ENCODE results near the gene GLIS2. TPM values are rescaled to one million over a fixed set of nuclear protein-coding genes. Genes with fewer than 3 reads are reported as not detected.

The GLIS2 gene
- total RNA-seq, 1 donor from 2014 or later: 6.9 TPM

GRCh38 chr16:4376893-4377572 lies 61.2 kb downstream of the GLIS2 start:
- peak overlapping the region; percentile 28 to 40 for H3K4me3 ChIP-seq
- no peaks in the 10 kb centered on the region for H3K9me3 ChIP-seq
- H3K4me1 ChIP-seq: peaks cover 69% of the 10 kb centered on the region
- H3K27ac ChIP-seq: peak overlapping the region; percentile 91
- intact Hi-C loops (cut with DNase I): no loop called here
- peaks cover 0 to 12% of the 10 kb centered on the region in 2 donors for H3K36me3 ChIP-seq
- TF ChIP-seq CTCF (IDR thresholded peaks at IDR 0.05): no peak
- no peak for TF ChIP-seq POLR2A (IDR thresholded peaks at IDR 0.05)
- no peak for TF ChIP-seq POLR2AphosphoS5 (IDR thresholded peaks at IDR 0.05; ENCODE audit: insufficient read depth in 1 of 2, low read depth in 1 of 2)
- H3K27me3 ChIP-seq: no peaks in the 10 kb centered on the region
- DNase-seq (ENCODE audit: extremely low spot score in 2 of 2): no peak

- TF ChIP-seq CTCF (IDR thresholded peaks at IDR 0.05) (no peak), POLR2A (IDR thresholded peaks at IDR 0.05) (no peak), POLR2AphosphoS5 (IDR thresholded peaks at IDR 0.05; ENCODE audit: insufficient read depth in 1 of 2, low read depth in 1 of 2) (no peak)
- Histone ChIP-seq H3K4me3 (peak overlapping the region; percentile 28 to 40), H3K27ac (peak overlapping the region; percentile 91), H3K9me3 (no peaks in the 10 kb centered on the region), H3K36me3 (peaks cover 0 to 19% of the 10 kb centered on the region in 2 donors), H3K4me1 (peaks cover 67% of the 10 kb centered on the region), H3K27me3 (no peaks in the 10 kb centered on the region)
- no peak for DNase-seq (ENCODE audit: extremely low spot score in 2 of 2)
- intact Hi-C loops (cut with DNase I): no loop called here
Measured at GRCh38 chr16:4377573-4378154, 61.8 kb downstream of the GLIS2 start.

DNA sequence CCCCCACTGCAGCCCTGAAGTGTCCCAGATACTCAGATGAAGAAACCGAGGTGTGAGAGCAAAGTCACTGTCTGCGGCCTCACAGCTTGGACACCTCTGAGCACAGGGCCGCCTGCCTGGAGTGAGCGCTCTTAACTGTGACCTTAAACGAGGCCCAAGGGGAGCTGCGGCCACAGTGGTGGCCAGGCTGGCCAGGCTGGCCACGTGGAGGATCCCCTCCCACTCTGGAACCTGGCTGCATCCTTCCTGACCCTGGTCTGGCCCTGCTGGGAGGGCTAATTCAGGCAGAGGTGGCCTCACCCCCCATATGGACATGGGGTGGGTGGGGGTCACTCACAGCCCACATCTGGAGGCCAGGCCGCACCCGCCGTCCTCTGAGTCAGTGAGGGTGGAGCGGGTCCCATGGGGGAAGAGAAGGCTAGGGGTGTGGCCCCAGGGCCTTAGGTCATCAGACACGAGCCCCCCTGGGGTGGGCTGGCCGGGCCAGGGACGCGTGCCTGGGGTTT lies 62.3 kb downstream of the GLIS2 start:
- Histone ChIP-seq H3K36me3 (peaks cover 0 to 23% of the 10 kb centered on the region in 2 donors), H3K27ac (peak overlapping the region; percentile 91), H3K4me3 (no peak overlapping the region), H3K27me3 (no peaks in the 10 kb centered on the region), H3K9me3 (no peaks in the 10 kb centered on the region), H3K4me1 (peaks cover 65% of the 10 kb centered on the region)
- peak in 1 of 2 donors; percentile 53 for TF ChIP-seq POLR2AphosphoS5 (IDR thresholded peaks at IDR 0.05; ENCODE audit: insufficient read depth in 1 of 2, low read depth in 1 of 2)
- no peak for TF ChIP-seq POLR2A (IDR thresholded peaks at IDR 0.05)
- intact Hi-C loops (cut with DNase I): no loop called here
- no peak for DNase-seq (ENCODE audit: extremely low spot score in 2 of 2)

DNA sequence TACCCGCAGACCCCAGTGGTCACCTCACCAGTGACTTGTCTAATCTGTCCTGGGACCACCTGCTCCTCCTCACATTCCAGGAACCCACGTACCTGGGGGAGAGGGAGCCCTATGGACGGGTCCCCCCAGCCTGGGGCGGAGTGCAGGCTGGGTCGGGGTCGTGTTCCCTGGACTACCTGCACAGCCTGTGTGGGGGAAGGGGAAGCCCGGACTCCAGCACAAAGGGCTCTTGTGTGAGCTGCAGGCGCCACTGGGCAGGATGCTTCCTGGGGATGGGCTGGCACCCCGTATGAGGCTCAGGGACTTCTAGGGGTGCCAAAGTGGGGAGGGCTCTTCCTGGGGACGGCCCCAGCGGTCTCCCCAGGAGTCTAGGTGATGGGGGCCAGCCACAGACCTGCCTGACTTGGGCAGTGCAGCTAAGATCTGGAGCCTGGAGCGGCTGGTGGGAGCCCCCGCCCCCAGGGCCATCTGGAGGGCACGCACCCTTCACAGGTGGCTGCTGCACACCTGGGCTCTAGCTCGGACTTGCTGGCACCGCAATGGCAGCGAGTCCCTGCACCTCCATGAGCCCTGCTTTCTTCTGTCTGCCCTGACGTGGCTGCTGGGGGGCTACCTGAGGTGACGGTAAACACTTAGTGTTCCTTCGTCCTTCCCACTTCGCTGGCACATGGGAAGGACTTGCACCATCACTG lies 63.3 kb downstream of the GLIS2 start:
- Histone ChIP-seq H3K4me3 (no peak overlapping the region), H3K27ac (peak overlapping the region; percentile 91), H3K36me3 (peaks cover 0 to 28% of the 10 kb centered on the region in 2 donors), H3K4me1 (peaks cover 65% of the 10 kb centered on the region), H3K9me3 (no peaks in the 10 kb centered on the region), H3K27me3 (no peaks in the 10 kb centered on the region)
- TF ChIP-seq POLR2AphosphoS5 (IDR thresholded peaks at IDR 0.05; ENCODE audit: insufficient read depth in 1 of 2, low read depth in 1 of 2): no peak
- no peak for TF ChIP-seq CTCF (IDR thresholded peaks at IDR 0.05)
- no peak for TF ChIP-seq POLR2A (IDR thresholded peaks at IDR 0.05)
- no peak for DNase-seq (ENCODE audit: extremely low spot score in 2 of 2)
- intact Hi-C loops (cut with DNase I): no loop called here

Data from vagina (tissue), 2 donors.